ENCODE data around the gene URGCP. TPM values are rescaled to one million over a fixed set of nuclear protein-coding genes. Genes with fewer than 3 reads are reported as not detected.
A peak's percentile ranks its signal among the peaks of the same experiment; 100 is the strongest.

Gene URGCP
- total and polyA plus RNA-seq, 8 donors, result 12.1 to 27.5 (median 17.6) TPM

DNA sequence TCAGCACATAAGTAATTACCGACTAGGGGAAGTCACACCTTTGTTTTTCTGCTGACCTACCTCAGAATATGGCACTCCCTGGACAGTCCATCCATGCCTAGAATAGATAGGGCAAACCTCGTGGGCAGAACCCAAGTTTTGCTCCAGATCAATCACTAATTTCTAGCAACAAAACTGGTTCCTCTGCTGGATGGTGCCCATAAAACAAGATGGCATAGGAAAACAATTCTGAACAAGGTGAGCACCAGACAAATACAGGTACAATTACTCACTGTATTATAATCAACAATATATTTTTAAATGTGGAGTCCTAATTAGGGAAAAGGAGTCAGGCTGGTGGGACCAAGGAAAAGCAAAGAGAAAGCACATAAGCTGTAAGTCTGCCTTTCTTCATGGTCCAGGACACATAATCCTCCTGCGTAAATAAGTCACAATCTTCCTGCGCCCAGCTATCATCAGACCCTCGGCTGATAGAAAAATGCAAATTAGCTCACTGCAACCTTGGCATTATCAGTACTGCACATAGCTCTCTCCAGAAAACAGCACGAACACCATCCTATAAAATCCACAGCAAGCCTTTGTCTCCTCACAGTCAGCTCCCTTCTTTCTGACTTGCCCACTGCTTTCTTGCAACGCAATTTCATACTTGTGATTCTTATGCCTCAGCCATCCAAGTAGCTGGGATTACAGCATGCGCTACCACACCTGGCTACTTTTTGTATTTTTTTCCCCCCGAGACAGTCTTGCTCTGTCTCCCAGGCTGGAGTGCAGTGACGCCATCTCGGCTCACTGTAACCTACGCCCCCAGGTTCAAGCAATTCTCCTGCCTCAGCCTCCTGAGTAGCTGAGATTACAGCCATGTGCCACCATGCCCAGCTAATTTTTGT is 15.1 kb downstream of the URGCP start:
- DNase-seq (no peak), FAIRE-seq (no peak), ATAC-seq (peak in 1 of 4 donors; percentile 8)
- intact Hi-C loops (cut with DNase I), result no loop called here
- H3K27ac ChIP-seq, result no peak overlapping the region
- TF ChIP-seq, protein P1, sequence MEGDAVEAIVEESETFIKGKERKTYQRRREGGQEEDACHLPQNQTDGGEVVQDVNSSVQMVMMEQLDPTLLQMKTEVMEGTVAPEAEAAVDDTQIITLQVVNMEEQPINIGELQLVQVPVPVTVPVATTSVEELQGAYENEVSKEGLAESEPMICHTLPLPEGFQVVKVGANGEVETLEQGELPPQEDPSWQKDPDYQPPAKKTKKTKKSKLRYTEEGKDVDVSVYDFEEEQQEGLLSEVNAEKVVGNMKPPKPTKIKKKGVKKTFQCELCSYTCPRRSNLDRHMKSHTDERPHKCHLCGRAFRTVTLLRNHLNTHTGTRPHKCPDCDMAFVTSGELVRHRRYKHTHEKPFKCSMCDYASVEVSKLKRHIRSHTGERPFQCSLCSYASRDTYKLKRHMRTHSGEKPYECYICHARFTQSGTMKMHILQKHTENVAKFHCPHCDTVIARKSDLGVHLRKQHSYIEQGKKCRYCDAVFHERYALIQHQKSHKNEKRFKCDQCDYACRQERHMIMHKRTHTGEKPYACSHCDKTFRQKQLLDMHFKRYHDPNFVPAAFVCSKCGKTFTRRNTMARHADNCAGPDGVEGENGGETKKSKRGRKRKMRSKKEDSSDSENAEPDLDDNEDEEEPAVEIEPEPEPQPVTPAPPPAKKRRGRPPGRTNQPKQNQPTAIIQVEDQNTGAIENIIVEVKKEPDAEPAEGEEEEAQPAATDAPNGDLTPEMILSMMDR (IDR thresholded peaks at IDR 0.05), result no peak
- no peak overlapping the region for H3K4me3 ChIP-seq
- 42 to 56% methylated on average over 12 of the region's 12 CpGs for WGBS, 2 donors
- H3K9me3 ChIP-seq, result no peaks in the 10 kb centered on the region
- H3K4me1 ChIP-seq, result peaks cover 0 to 17% (median 10%) of the 10 kb centered on the region in 3 donors
- no peaks in the 10 kb centered on the region for H3K36me3 ChIP-seq
- H3K27me3 ChIP-seq, result no peaks in the 10 kb centered on the region

DNA sequence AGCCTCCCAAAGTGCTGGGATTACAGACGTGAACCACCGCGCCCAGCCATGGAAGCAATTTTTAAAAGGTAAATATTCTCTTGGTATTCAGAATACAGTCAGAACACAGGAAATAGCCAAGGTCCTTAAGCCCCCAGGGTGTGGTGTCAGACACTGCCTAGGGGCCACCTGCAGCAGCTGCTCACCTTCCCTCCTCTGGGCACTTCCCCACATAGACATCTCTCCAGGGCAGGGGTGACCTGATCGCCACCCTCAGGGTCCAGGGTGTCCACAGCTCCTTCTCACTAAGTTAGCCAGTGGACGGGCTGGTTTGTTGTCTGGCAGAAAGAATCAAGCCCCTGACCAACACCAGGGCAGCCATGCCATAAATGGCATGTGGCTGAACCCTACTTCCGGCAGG is 15.9 kb downstream of the URGCP start:
- Histone ChIP-seq H3K9me3 (no peaks in the 10 kb centered on the region), H3K4me1 (peaks cover 0 to 17% (median 10%) of the 10 kb centered on the region in 3 donors), H3K36me3 (peaks cover 0 to 7% (median 3%) of the 10 kb centered on the region in 3 donors), H3K4me3 (no peak overlapping the region), H3K27me3 (no peaks in the 10 kb centered on the region), H3K27ac (no peak overlapping the region)
- DNase-seq, result no peak
- TF ChIP-seq, protein P1 (IDR thresholded peaks at IDR 0.05), result no peak
- FAIRE-seq, result no peak
- 93 to 96% methylated on average over 6 of the region's 6 CpGs for WGBS, 2 donors
- ATAC-seq, result no peak
- intact Hi-C loops (cut with DNase I), result no loop called here

DNA sequence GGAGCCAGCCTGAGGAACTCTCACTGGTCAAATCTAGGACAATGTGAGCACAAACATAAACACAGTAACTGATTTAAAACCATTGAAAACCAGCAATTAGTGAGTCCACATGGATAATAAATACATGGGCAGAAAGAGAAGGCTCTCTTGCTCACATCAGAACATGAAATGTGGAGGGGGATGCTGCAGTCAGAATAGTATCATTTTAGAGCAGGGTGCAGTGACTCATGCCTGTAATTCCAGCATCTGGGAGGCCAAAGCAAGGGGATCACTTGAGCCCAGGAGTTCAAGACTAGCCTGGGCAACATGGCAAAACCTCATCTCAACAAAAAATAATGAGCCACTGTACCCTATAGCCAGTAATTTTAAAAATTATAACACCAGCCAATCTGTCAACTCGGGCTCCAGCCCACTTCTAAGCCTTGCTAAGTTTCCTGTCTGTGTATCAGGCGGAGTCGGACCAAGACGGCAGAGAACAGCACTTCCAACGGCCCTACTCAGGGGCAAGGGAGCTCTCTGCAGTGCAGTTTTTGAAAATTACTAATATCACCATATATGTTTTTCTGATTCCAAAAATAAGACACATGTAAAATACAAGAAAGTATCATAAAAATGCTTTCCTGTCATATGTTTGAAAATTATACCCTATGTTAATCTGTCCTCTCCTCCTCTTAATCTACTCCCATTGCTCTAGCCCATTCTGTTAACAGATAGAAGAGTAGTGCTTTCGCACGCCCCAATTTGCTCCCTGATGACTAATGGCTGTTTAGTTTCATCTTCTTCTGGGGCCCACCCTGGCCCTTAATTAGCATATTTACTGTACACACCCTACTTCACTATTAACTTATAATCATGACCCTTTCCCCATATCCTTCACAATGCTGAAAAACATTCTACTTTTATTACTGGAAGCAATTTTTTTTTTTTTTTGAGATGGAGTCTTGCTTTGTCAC is 17.1 kb downstream of the URGCP start:
- Histone ChIP-seq H3K27ac (no peak overlapping the region), H3K4me1 (peaks cover 0 to 17% (median 10%) of the 10 kb centered on the region in 3 donors), H3K27me3 (no peaks in the 10 kb centered on the region), H3K9me3 (no peaks in the 10 kb centered on the region), H3K36me3 (peaks cover 0 to 16% (median 3%) of the 10 kb centered on the region in 3 donors), H3K4me3 (no peak overlapping the region)
- intact Hi-C loops (cut with DNase I), result no loop called here
- FAIRE-seq (no peak), DNase-seq (no peak), ATAC-seq (no peak)
- 87 to 96% methylated on average over 7 of the region's 7 CpGs for WGBS, 2 donors
- TF ChIP-seq, protein P1 (IDR thresholded peaks at IDR 0.05), result no peak

DNA sequence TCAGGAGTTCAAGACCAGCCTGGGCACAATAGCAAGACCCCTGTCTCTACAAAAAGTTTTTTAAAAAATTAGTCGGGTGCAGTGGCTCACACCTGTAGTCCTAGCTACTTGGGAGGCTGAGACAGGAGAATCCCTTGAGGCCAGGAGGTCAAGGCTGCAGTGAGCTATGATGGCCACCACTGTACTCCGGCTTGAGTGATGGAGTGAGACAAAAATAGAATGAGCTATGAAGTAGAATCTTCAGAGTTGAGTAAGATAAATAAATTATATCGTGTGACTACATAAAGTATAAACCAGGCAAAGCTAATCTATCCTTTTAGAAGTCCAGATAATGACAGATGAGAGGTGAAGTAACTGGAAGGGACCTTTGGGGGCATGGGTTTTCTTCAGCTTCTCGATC is 21.8 kb downstream of the URGCP start:
- TF ChIP-seq, protein P1 (IDR thresholded peaks at IDR 0.05), result no peak
- intact Hi-C loops (cut with DNase I), result no loop called here
- Histone ChIP-seq H3K36me3 (peaks cover 0 to 37% (median 12%) of the 10 kb centered on the region in 3 donors), H3K4me1 (no peaks in the 10 kb centered on the region), H3K9me3 (no peaks in the 10 kb centered on the region), H3K4me3 (no peak overlapping the region), H3K27ac (no peak overlapping the region), H3K27me3 (no peaks in the 10 kb centered on the region)
- FAIRE-seq (no peak), DNase-seq (no peak), ATAC-seq (no peak)
- 89% methylated on average over 4 of the region's 4 CpGs for WGBS, 2 donors
